HCEC 1CT (cell line): ENCODE results near the gene SPIRE2.

Source experiments
- DNase-seq: peaks from one replicate; pipeline ENCODE4 v3.0.0-alpha.2; 2017

Gene SPIRE2

GRCh38 chr16:89915303-89916232 is 87.3 kb downstream of the SPIRE2 start:
- no peak for DNase-seq

DNA sequence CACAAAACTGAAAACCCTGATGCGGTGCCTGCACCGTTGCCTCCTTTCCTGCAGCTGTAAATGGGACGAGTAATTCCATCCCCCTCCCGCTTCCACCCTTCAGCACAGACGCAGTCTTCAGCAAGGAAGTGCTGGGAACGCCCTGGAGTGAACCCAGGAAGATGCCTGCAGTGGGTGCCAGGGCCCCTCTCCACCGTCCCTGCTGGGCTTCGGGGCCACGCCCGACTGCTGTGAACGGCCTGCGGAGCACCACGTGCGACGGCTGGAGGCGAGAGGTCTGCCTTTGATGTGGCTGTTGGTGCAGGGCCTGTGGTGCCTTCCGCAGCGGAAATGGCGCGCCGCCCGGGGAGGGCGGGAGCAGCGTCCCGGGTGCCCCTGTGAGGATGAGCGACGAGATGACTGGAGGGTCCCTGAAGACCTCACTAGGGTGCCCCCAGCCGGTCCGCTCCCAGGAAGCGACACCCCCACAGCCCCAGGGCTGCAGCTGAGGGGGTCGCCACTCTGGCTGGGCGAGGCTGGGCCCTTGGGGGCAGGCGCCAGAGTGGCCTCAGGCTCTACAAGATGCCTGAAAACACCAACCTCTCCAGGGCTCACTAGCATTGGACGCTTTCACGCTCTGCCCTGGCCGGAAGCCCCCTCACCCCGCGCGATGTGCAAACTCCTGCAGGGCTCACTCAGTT is 89.6 kb downstream of the SPIRE2 start:
- peak; percentile 77 for DNase-seq

- peak; percentile 18 for DNase-seq
Measured at GRCh38 chr16:89918453-89919347, 90.4 kb downstream of the SPIRE2 start, which contains the start of gene MC1R. Gene MC1R, plus strand, starts transcription at chr16:89918862. Its CDS starts 397 bp downstream, at chr16:89919259.

DNA sequence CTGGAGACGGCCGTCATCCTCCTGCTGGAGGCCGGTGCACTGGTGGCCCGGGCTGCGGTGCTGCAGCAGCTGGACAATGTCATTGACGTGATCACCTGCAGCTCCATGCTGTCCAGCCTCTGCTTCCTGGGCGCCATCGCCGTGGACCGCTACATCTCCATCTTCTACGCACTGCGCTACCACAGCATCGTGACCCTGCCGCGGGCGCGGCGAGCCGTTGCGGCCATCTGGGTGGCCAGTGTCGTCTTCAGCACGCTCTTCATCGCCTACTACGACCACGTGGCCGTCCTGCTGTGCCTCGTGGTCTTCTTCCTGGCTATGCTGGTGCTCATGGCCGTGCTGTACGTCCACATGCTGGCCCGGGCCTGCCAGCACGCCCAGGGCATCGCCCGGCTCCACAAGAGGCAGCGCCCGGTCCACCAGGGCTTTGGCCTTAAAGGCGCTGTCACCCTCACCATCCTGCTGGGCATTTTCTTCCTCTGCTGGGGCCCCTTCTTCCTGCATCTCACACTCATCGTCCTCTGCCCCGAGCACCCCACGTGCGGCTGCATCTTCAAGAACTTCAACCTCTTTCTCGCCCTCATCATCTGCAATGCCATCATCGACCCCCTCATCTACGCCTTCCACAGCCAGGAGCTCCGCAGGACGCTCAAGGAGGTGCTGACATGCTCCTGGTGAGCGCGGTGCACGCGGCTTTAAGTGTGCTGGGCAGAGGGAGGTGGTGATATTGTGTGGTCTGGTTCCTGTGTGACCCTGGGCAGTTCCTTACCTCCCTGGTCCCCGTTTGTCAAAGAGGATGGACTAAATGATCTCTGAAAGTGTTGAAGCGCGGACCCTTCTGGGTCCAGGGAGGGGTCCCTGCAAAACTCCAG is 91.5 kb downstream of the SPIRE2 start:
- no peak for DNase-seq

GRCh38 chr16:89920723-89921122 is 92.4 kb downstream of the SPIRE2 start:
- no peak for DNase-seq
